K562 (cell line): ENCODE measurements around the gene RELL2. TPM values are rescaled to one million over a fixed set of nuclear protein-coding genes. Genes with fewer than 3 reads are reported as not detected.

Experiments
- ARID1B ChIP-seq: fragments of 450-650 bp; IDR thresholded peaks from 2 replicates; pipeline ENCODE4 v1.6.1; 2016; ENCODE audit warnings: antibody characterized with exemption, mild to moderate bottlenecking, inconsistent platforms
- CBX3 ChIP-seq, 2 experiments: IDR thresholded peaks; 1 replicate in 1 of 2; 2 replicates in 1 of 2; pipeline ENCODE4 v1.6.1; 2012; ENCODE audit warnings: inconsistent platforms in 2 of 2, low read length in 2 of 2, borderline replicate concordance in 1 of 2, control low read depth in 1 of 2
- FOS ChIP-seq: IDR thresholded peaks from 3 replicates; pipeline ENCODE4 v1.6.1; 2011; ENCODE audit not compliant: insufficient read length; ENCODE audit errors: extremely low read depth
- FOXJ3 ChIP-seq: sonication (generic); formaldehyde crosslinking; IDR thresholded peaks from 2 replicates; pipeline ENCODE4 v1.4.0; 2020; ENCODE audit warnings: mild to moderate bottlenecking, missing genetic modification reagents
- HLTF ChIP-seq: fragments of 450-650 bp; IDR thresholded peaks from 2 replicates; pipeline ENCODE4 v1.6.1; 2016
- MCM2 ChIP-seq: fragments of 450-650 bp; IDR thresholded peaks from 2 replicates; pipeline ENCODE4 v1.6.1; 2017; ENCODE audit warnings: low read depth, mild to moderate bottlenecking
- NFYB ChIP-seq: IDR thresholded peaks from 2 replicates; pipeline ENCODE4 v1.6.1; 2011; ENCODE audit warnings: mild to moderate bottlenecking, moderate library complexity; ENCODE audit not compliant: insufficient read length; ENCODE audit errors: extremely low read depth
- PBX2 ChIP-seq, 2 experiments: IDR thresholded peaks in 1 of 2; conservative IDR thresholded peaks in 1 of 2; 2 replicates each; pipeline ENCODE4 v1.6.1; 2016; ENCODE audit warnings: low read depth in 2 of 2, mild to moderate bottlenecking in 1 of 2, missing compliant biosample characterization in 1 of 2, missing genetic modification characterization in 1 of 2, moderate library complexity in 1 of 2
- PCBP2 ChIP-seq: fragments of 200-400 bp; formaldehyde crosslinking; IDR thresholded peaks from 2 replicates; pipeline ENCODE4 v1.6.1; 2018; ENCODE audit warnings: low read length, low read depth, mild to moderate bottlenecking, moderate library complexity; ENCODE audit not compliant: poor library complexity, severe bottlenecking
- RNF2 ChIP-seq: sonication (generic); IDR thresholded peaks from 2 replicates; pipeline ENCODE4 v1.6.1; 2016
- RUNX1 ChIP-seq: sonication (generic); IDR thresholded peaks from 2 replicates; pipeline ENCODE4 v1.6.1; 2016; ENCODE audit warnings: antibody characterized with exemption, low read depth
- SAFB ChIP-seq: fragments of 200-400 bp; formaldehyde crosslinking; IDR thresholded peaks from 2 replicates; pipeline ENCODE4 v1.6.1; 2017; ENCODE audit warnings: low read depth, low read length, borderline replicate concordance
- SFPQ ChIP-seq: fragments of 200-400 bp; formaldehyde crosslinking; IDR thresholded peaks from 2 replicates; pipeline ENCODE4 v1.6.1; 2017; ENCODE audit warnings: mild to moderate bottlenecking, low read depth, low read length, moderate library complexity
- SRSF3 ChIP-seq: fragments of 200-400 bp; formaldehyde crosslinking; IDR thresholded peaks from 2 replicates; pipeline ENCODE4 v1.6.1; 2016; ENCODE audit warnings: mild to moderate bottlenecking, low read length, moderate library complexity; ENCODE audit not compliant: insufficient read depth
- ZBTB34 ChIP-seq: fragments of 250-450 bp; sonication (Bioruptor Pico); IDR thresholded peaks from 2 replicates; pipeline ENCODE4 v1.8.0; 2021; ENCODE audit warnings: mild to moderate bottlenecking, moderate library complexity
- ZFPM2 ChIP-seq: fragments of 250-450 bp; sonication (Bioruptor Pico); IDR thresholded peaks from 2 replicates; pipeline ENCODE4 v1.5.1; 2022; ENCODE audit warnings: mild to moderate bottlenecking
- ZFX ChIP-seq: sonication (generic); formaldehyde crosslinking; IDR thresholded peaks from 2 replicates; pipeline ENCODE4 v1.8.0; 2022; ENCODE audit warnings: mild to moderate bottlenecking, missing genetic modification reagents, moderate library complexity
- ZNF444 ChIP-seq: fragments of 250-450 bp; sonication (Bioruptor Pico); IDR thresholded peaks from 2 replicates; pipeline ENCODE4 v1.4.0; 2020; ENCODE audit warnings: mild to moderate bottlenecking, moderate library complexity
- polyA plus RNA-seq, 8 experiments: library from polyadenylated mRNA; depleted of rRNA in 4 of 8; stranded (reverse) in 5 of 8; unstranded in 3 of 8; fragments of >200 nt; fragmentation: Nextera tagmentation in 2 of 8; fragmentation: Illumina TruSeq in 1 of 8; extraction: Ambion mirVana in 2 of 8; extraction: Trizol in 1 of 8; gene quantifications; 2 replicates each; pipeline versions ENCODE4 v1.2.1 to v1.2.3, GENCODE V29; 2011 to 2014; ENCODE audit warnings: inconsistent platforms in 1 of 8, missing spikeins in 1 of 8
- total RNA-seq, 7 experiments: library from RNA; depleted of rRNA in 6 of 7; stranded (reverse); fragments of >200 nt in 6 of 7; fragmentation: Illumina TruSeq in 2 of 7; extraction: Trizol in 2 of 7; gene quantifications; 2 replicates each; pipeline versions ENCODE4 v1.2.1 to v1.2.3, GENCODE V29; 2011 to 2021; ENCODE audit warnings: low replicate concordance in 1 of 7

RELL2 gene
- total and polyA plus RNA-seq, 9 of the 15 experiments (the other 6 are each of a cell fraction or from before 2014, with no cell fraction given) = 0.06 to 36.0 (median 14.3) TPM

- TF ChIP-seq RNF2 (peak; percentile 96), ZBTB34 (CRISPR knock-in tag) (no peak), NFYB (no peak), FOS (no peak), HLTF (peak; percentile 21; the same call in 1 of the 2 replicates), ZNF444 (no peak), SFPQ (no peak), PBX2 (CRISPR knock-in tag; IDR thresholded peaks at IDR 0.05; ENCODE audit: low read depth) (no peak), PBX2 (tag; conservative IDR thresholded peaks at IDR 0.05; ENCODE audit: low read depth) (peak; percentile 50), ZFPM2 (CRISPR knock-in tag) (no peak), ZFX (CRISPR knock-in tag) (peak; percentile 25; the same call in 1 of the 2 replicates), ARID1B (peak; percentile 97), MCM2 (no peak), FOXJ3 (no peak), CBX3 (IDR thresholded peaks at IDR 0.05; ENCODE audit: borderline replicate concordance in 1 of 2, low read length in 2 of 2) (peak in 1 of 2 experiments; percentile 94; a peak in 2 of 3 replicates), PCBP2 (no peak), SAFB (no peak), RUNX1 (peak; percentile 94; the same call in 1 of the 2 replicates), SRSF3 (no peak)
Measured at GRCh38 chr5:141605523-141606277, 31.1 kb upstream of the RELL2 start (continued).
